K562 (cell line): ENCODE measurements around the gene METTL15. TPM values are rescaled to one million over a fixed set of nuclear protein-coding genes. Genes with fewer than 3 reads are reported as not detected.

Source experiments
- ARID3A ChIP-seq: IDR thresholded peaks from 2 replicates; pipeline ENCODE4 v1.6.1; 2012; ENCODE audit warnings: low read depth, low read length, improper control_type of control experiment, borderline replicate concordance
- DIDO1 ChIP-seq: fragments of 450-650 bp; IDR thresholded peaks from 2 replicates; pipeline ENCODE4 v1.6.1; 2016; ENCODE audit warnings: low read depth, missing biosample characterization, missing genetic modification characterization
- ELK1 ChIP-seq: sonication (generic); formaldehyde crosslinking; IDR thresholded peaks from 2 replicates; pipeline ENCODE4 v1.8.1; 2022; ENCODE audit warnings: missing genetic modification reagents
- ETS2 ChIP-seq: IDR thresholded peaks from 2 replicates; pipeline ENCODE4 v1.6.1; 2016; ENCODE audit warnings: borderline replicate concordance, missing genetic modification characterization, mild to moderate bottlenecking, moderate library complexity, missing compliant biosample characterization; ENCODE audit not compliant: poor library complexity, severe bottlenecking
- GABPA ChIP-seq: fragments of 200-800 bp; sonication (Bioruptor generic); conservative IDR thresholded peaks from 2 replicates; pipeline ENCODE4 v1.6.1; 2016; ENCODE audit warnings: low read depth, missing genetic modification characterization, missing compliant biosample characterization
- HNRNPLL ChIP-seq: fragments of 200-400 bp; formaldehyde crosslinking; IDR thresholded peaks from 2 replicates; pipeline ENCODE4 v1.6.1; 2017; ENCODE audit warnings: low read length, low read depth, mild to moderate bottlenecking; ENCODE audit not compliant: poor library complexity, severe bottlenecking
- IRF2 ChIP-seq: sonication (generic); formaldehyde crosslinking; IDR thresholded peaks from 2 replicates; pipeline ENCODE4 v1.8.1; 2022; ENCODE audit warnings: mild to moderate bottlenecking, missing genetic modification reagents
- PRMT5 ChIP-seq: sonication (generic); formaldehyde crosslinking; IDR thresholded peaks from 2 replicates; pipeline ENCODE4 v1.5.0; 2020; ENCODE audit warnings: missing genetic modification reagents
- RBM17 ChIP-seq: fragments of 200-400 bp; formaldehyde crosslinking; IDR thresholded peaks from 2 replicates; pipeline ENCODE4 v1.6.1; 2017; ENCODE audit warnings: low read depth, mild to moderate bottlenecking, low read length, borderline replicate concordance
- SFPQ ChIP-seq: fragments of 200-400 bp; formaldehyde crosslinking; IDR thresholded peaks from 2 replicates; pipeline ENCODE4 v1.6.1; 2017; ENCODE audit warnings: mild to moderate bottlenecking, low read depth, low read length, moderate library complexity
- SMAD3 ChIP-seq: fragments of 450-650 bp; formaldehyde crosslinking; conservative IDR thresholded peaks from 2 replicates; pipeline ENCODE4 v1.4.0; 2020; ENCODE audit warnings: mild to moderate bottlenecking
- TSHZ1 ChIP-seq: fragments of 250-450 bp; sonication (Bioruptor Pico); IDR thresholded peaks from 2 replicates; pipeline ENCODE4 v1.4.0; 2020; ENCODE audit warnings: mild to moderate bottlenecking, moderate library complexity
- YBX1 ChIP-seq: fragments of 450-650 bp; IDR thresholded peaks from 2 replicates; pipeline ENCODE4 v1.7.1; 2016; ENCODE audit warnings: mild to moderate bottlenecking
- ZC3H8 ChIP-seq: fragments of 450-650 bp; IDR thresholded peaks from 2 replicates; pipeline ENCODE4 v1.6.1; 2017
- ZNF143 ChIP-seq: sonication (generic); formaldehyde crosslinking; IDR thresholded peaks from 2 replicates; pipeline ENCODE4 v1.9.0; 2022; ENCODE audit warnings: mild to moderate bottlenecking, missing genetic modification reagents
- ZNF280A ChIP-seq: fragments of 450-650 bp; IDR thresholded peaks from 2 replicates; pipeline ENCODE4 v1.6.1; 2018; ENCODE audit warnings: mild to moderate bottlenecking, low read depth; ENCODE audit not compliant: partially characterized antibody
- ZNF408 ChIP-seq: fragments of 250-450 bp; sonication (Bioruptor Pico); IDR thresholded peaks from 2 replicates; pipeline ENCODE4 v1.4.0; 2020; ENCODE audit warnings: low read depth, mild to moderate bottlenecking, moderate library complexity
- polyA plus RNA-seq, 8 experiments: library from polyadenylated mRNA; depleted of rRNA in 4 of 8; stranded (reverse) in 5 of 8; unstranded in 3 of 8; fragments of >200 nt; fragmentation: Nextera tagmentation in 2 of 8; fragmentation: Illumina TruSeq in 1 of 8; extraction: Ambion mirVana in 2 of 8; extraction: Trizol in 1 of 8; gene quantifications; 2 replicates each; pipeline versions ENCODE4 v1.2.1 to v1.2.3, GENCODE V29; 2011 to 2014; ENCODE audit warnings: inconsistent platforms in 1 of 8, missing spikeins in 1 of 8
- total RNA-seq, 7 experiments: library from RNA; depleted of rRNA in 6 of 7; stranded (reverse); fragments of >200 nt in 6 of 7; fragmentation: Illumina TruSeq in 2 of 7; extraction: Trizol in 2 of 7; gene quantifications; 2 replicates each; pipeline versions ENCODE4 v1.2.1 to v1.2.3, GENCODE V29; 2011 to 2021; ENCODE audit warnings: low replicate concordance in 1 of 7

METTL15 gene
- total and polyA plus RNA-seq, 9 of the 15 experiments (the other 6 are each of a cell fraction or from before 2014, with no cell fraction given), result 10.7 to 21.7 (median 15.9) TPM

GRCh38 chr11:28107750-28108618 is at the start of gene METTL15, which contains the start of gene KIF18A (continued):
- TF ChIP-seq ELK1 (no peak), SMAD3 (CRISPR knock-in tag) (no peak), SFPQ (no peak), ARID3A (no peak), ETS2 (tag) (no peak), ZC3H8 (no peak), RBM17 (no peak), DIDO1 (no peak), TSHZ1 (CRISPR knock-in tag) (no peak), PRMT5 (CRISPR knock-in tag) (no peak), GABPA (tag) (peak; percentile 88), ZNF408 (CRISPR knock-in tag) (no peak), YBX1 (no peak), IRF2 (CRISPR knock-in tag) (no peak), HNRNPLL (peak; percentile 46), ZNF280A (no peak), ZNF143 (CRISPR knock-in tag) (no peak)
